H7 (cell line): ENCODE results near the gene CACNA1B. TPM values are rescaled to one million over a fixed set of nuclear protein-coding genes. Genes with fewer than 3 reads are reported as not detected.

Experiments used
- DNase-seq: peaks from one replicate; pipeline ENCODE4 v3.0.0; 2012
- H3K27me3 ChIP-seq: 2 replicates; pipeline ENCODE4 v1.6.0; 2011; ENCODE audit warnings: mild to moderate bottlenecking, low read length; ENCODE audit not compliant: control insufficient read depth, insufficient read depth
- H3K36me3 ChIP-seq: replicated peaks from 2 replicates; pipeline ENCODE4 v1.5.1; 2011; ENCODE audit warnings: low read length; ENCODE audit not compliant: control insufficient read depth, insufficient read depth
- H3K4me3 ChIP-seq: 2 replicates; pipeline ENCODE4 v1.5.1; 2011; ENCODE audit warnings: low read depth, mild to moderate bottlenecking, control low read depth, low read length, moderate library complexity; ENCODE audit not compliant: insufficient read depth
- total RNA-seq: library from RNA; depleted of rRNA; stranded (reverse); fragments of >200 nt; shearing (Covaris generic); gene quantifications from 2 replicates; pipeline ENCODE4 v1.2.3, GENCODE V29; 2014

The CACNA1B gene
- total RNA-seq, 1 experiment from 2014 or later: 1.4 TPM

DNA sequence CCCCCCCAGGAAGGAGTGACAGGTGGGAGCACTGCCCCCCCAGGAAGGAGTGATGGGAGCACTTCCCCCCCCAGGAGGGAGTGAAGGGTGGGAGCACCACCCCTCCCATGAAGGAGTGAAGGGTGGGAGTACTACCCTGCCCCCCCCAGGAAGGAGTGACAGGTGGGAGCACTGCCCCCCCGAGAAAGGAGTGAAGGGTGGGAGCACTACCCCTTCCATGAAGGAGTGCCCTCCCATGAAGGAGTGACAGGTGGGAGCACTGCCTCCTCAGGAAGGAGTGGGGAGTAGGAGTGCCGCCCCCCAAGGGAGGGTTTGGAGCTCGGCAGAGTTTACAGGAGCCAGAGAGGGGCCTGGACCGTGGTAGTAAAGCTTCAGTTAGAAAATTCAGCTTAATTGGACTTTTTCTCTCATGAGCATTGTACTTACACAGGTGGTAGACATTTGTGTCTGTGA is 100.7 kb downstream of the CACNA1B start:
- no peaks in the 10 kb centered on the region for H3K27me3 ChIP-seq
- H3K36me3 ChIP-seq: no peaks in the 10 kb centered on the region
- peak; percentile 11 for DNase-seq
- no peak overlapping the region for H3K4me3 ChIP-seq

- Histone ChIP-seq H3K4me3 (no peak overlapping the region), H3K27me3 (no peaks in the 10 kb centered on the region), H3K36me3 (no peaks in the 10 kb centered on the region; the same call in 1 of the 2 replicates)
- DNase-seq: no peak
Observed at GRCh38 chr9:137982200-137982599, 104.6 kb downstream of the CACNA1B start.

- no peaks in the 10 kb centered on the region for H3K27me3 ChIP-seq
- no peaks in the 10 kb centered on the region; the same call in 1 of the 2 replicates for H3K36me3 ChIP-seq
- no peak for DNase-seq
- H3K4me3 ChIP-seq: no peak overlapping the region
Observed at GRCh38 chr9:137984005-137984404, 106.4 kb downstream of the CACNA1B start.

DNA sequence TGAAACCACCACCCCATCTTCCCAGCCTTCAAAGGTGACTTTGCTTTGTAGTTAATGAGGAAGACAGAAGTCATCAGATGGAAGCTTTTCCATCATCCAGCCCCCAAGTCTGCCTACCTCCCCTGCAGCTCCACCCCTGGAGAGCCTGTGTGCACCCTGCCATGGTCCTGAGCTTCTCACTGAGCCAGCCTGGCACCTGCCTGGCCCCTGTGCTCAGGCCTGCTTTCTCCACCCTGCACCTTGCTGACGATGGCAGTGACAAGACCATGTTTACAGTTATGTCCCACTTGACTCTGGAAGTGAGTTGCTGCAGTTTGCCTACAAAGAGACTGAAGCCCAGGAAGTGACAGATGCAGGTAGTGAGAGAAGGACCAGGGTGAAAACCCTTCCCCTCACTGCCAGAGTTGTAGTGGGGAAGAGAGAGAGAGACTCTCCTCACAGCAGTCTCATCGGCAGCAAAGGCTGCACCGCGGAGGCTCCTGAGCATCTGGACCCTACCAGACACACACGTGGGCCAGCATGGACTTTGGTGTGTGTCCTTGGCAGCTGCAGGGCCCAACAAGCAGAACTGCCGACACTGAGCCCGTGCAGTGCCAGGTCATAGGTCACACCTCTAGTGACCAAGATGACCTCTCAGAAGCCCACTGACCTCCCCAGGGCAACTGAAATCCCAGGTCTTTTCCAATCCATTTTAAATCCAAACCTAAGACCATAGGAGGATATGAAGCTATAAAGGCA is 107.1 kb downstream of the CACNA1B start:
- Histone ChIP-seq H3K27me3 (no peaks in the 10 kb centered on the region), H3K4me3 (no peak overlapping the region), H3K36me3 (no peaks in the 10 kb centered on the region; the same call in 1 of the 2 replicates)
- no peak for DNase-seq

DNA sequence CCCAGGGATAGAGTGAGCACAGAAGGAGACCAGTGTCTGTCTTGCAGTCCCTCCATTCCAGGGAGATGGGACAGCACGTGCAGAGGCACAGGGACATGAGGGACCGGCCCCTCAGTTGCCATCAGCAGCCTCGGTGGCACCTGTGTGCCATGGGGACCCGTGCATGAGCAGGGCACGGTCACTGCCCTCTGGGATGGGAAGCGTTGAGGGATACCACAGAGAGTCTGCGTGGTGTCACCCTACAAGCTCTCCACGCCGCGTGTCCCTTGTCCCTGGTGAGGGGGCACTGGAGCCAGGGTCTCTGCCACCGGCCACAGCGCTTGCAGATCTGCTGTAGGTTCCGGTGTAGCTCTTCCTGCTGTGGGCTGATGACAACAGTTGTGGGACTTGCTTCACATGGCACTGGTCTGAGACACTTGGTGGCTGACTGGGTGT is 108.1 kb downstream of the CACNA1B start:
- Histone ChIP-seq H3K36me3 (no peaks in the 10 kb centered on the region; the same call in 1 of the 2 replicates), H3K4me3 (no peak overlapping the region), H3K27me3 (no peaks in the 10 kb centered on the region)
- peak; percentile 11 for DNase-seq

DNA sequence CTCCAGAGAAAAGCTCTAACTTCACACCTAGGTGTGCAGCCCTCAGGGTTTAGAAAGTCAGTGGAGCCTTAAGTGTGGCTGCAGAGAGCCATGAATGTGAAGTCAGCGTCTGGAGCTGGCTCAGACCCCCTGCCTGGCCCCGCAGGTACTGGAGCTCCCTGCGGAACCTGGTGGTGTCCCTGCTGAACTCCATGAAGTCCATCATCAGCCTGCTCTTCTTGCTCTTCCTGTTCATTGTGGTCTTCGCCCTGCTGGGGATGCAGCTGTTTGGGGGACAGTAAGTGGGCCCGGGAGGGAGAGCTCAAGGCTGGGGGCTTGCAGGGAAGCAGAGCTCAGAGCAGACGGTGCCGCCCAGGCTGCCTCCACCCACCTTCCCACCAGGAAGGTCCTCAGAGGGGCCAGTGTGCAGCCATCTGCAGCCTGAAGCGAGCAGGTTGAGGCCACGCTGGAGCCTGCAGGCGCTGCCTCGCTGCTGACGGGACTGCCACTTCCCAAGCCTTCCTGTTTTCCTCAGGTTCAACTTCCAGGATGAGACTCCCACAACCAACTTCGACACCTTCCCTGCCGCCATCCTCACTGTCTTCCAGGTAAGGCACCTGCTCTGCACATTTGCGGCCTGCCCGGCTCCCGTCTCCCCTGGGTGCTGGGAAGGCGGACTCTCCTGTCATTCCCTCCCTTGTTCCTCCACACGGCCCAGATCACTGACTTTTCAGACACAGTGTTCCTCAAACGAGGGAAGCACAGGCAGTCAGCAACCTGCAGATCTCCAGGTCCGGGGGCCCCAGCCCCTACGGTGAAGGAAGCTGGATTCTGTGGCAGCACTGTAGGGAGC is 108.9 kb downstream of the CACNA1B start:
- Histone ChIP-seq H3K27me3 (no peaks in the 10 kb centered on the region), H3K4me3 (no peak overlapping the region), H3K36me3 (no peaks in the 10 kb centered on the region; the same call in 1 of the 2 replicates)
- DNase-seq: peak; percentile 9

DNA sequence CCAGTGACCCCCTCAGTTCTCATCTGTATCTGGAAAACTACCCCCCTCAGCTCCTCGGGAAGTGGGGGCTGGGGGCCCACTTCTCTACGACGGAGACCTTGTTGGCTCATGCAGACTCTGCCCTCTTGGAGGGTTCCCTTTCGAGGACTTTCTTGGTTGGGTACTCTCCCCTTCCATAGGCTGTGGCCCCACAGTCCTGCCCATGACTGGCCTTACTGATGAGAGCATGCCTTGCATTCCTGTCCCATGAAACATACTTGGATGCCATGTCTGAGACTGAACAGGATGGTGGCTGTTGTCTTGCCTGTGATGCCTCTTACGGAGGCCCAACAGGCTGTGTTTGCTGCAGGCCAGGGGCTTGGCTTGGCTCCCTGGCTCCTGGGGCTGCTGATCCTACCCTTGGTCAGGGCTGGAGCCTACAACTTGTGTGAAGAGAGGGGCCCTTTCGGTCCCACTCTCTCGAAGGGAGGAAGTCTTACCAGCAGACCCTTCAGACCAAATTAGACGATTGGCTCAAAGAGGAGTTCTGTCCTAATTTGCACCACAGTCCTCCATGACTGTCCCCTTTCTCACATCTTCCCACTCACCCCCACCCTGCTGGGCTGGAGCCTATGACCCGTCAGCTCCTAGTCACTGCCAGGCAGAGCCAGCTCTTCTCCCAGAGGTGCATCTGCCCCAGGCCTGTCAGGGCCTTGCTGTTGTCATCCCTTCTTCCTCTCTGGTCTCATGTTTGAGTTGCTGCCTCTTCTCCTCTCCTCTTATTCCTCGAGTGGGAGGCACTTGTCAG is 109.9 kb downstream of the CACNA1B start:
- Histone ChIP-seq H3K36me3 (no peaks in the 10 kb centered on the region; the same call in 1 of the 2 replicates), H3K27me3 (no peaks in the 10 kb centered on the region), H3K4me3 (no peak overlapping the region)
- DNase-seq: peak; percentile 4

- DNase-seq: no peak
- Histone ChIP-seq H3K4me3 (no peak overlapping the region), H3K27me3 (no peaks in the 10 kb centered on the region), H3K36me3 (no peaks in the 10 kb centered on the region; the same call in 1 of the 2 replicates)
Observed at GRCh38 chr9:137988051-137988450, 110.5 kb downstream of the CACNA1B start.

GRCh38 chr9:137988701-137989100 is 111.1 kb downstream of the CACNA1B start:
- H3K36me3 ChIP-seq: no peaks in the 10 kb centered on the region; the same call in 1 of the 2 replicates
- H3K4me3 ChIP-seq: no peak overlapping the region
- no peak for DNase-seq
- H3K27me3 ChIP-seq: no peaks in the 10 kb centered on the region

GRCh38 chr9:137989156-137989555 is 111.6 kb downstream of the CACNA1B start:
- no peaks in the 10 kb centered on the region; the same call in 1 of the 2 replicates for H3K36me3 ChIP-seq
- H3K4me3 ChIP-seq: no peak overlapping the region
- no peaks in the 10 kb centered on the region for H3K27me3 ChIP-seq
- no peak for DNase-seq

GRCh38 chr9:137989999-137990715 is 112.6 kb downstream of the CACNA1B start:
- no peak for DNase-seq
- H3K4me3 ChIP-seq: no peak overlapping the region
- no peaks in the 10 kb centered on the region; the same call in 1 of the 2 replicates for H3K36me3 ChIP-seq
- H3K27me3 ChIP-seq: no peaks in the 10 kb centered on the region

- DNase-seq: no peak
- H3K36me3 ChIP-seq: no peaks in the 10 kb centered on the region
- no peak overlapping the region for H3K4me3 ChIP-seq
- H3K27me3 ChIP-seq: no peaks in the 10 kb centered on the region
Observed at GRCh38 chr9:138003485-138004190, 126.1 kb downstream of the CACNA1B start.

GRCh38 chr9:138006576-138007233 is 129.1 kb downstream of the CACNA1B start:
- DNase-seq: peak; percentile 24
- Histone ChIP-seq H3K4me3 (no peak overlapping the region), H3K27me3 (no peaks in the 10 kb centered on the region), H3K36me3 (no peaks in the 10 kb centered on the region)
